HepG2 (cell line): ENCODE results near the gene RPL37A. TPM values are rescaled to one million over a fixed set of nuclear protein-coding genes. Genes with fewer than 3 reads are reported as not detected.
A peak's percentile ranks its signal among the peaks of the same experiment; 100 is the strongest.

Experiments
- ATF1 ChIP-seq: IDR thresholded peaks from 2 replicates; pipeline ENCODE4 v1.6.1; 2016; ENCODE audit warnings: mild to moderate bottlenecking, control low read depth
- ATM ChIP-seq: fragments of 450-650 bp; IDR thresholded peaks from 2 replicates; pipeline ENCODE4 v1.7.1; 2017; ENCODE audit warnings: mild to moderate bottlenecking, borderline replicate concordance
- DPF2 ChIP-seq: sonication (generic); formaldehyde crosslinking; IDR thresholded peaks from 2 replicates; pipeline ENCODE4 v1.4.0; 2020; ENCODE audit warnings: mild to moderate bottlenecking, low read depth, missing genetic modification reagents, borderline replicate concordance
- HNRNPK ChIP-seq: fragments of 200-400 bp; formaldehyde crosslinking; IDR thresholded peaks from 2 replicates; pipeline ENCODE4 v1.6.1; 2018; ENCODE audit warnings: low read length, low read depth, moderate library complexity, mild to moderate bottlenecking; ENCODE audit not compliant: poor library complexity, severe bottlenecking
- NCOR1 ChIP-seq: fragments of 200-600 bp; sonication (generic); IDR thresholded peaks from 2 replicates; pipeline ENCODE4 v1.7.0; 2017; ENCODE audit warnings: antibody characterized with exemption, low read length, borderline replicate concordance
- ONECUT2 ChIP-seq: sonication (generic); formaldehyde crosslinking; IDR thresholded peaks from 2 replicates; pipeline ENCODE4 v1.4.0; 2020; ENCODE audit warnings: missing genetic modification reagents
- PAXIP1 ChIP-seq: sonication (generic); formaldehyde crosslinking; conservative IDR thresholded peaks from 2 replicates; pipeline ENCODE4 v1.4.0; 2020; ENCODE audit warnings: mild to moderate bottlenecking, missing genetic modification reagents, moderate library complexity
- PPARG ChIP-seq: conservative IDR thresholded peaks from 2 replicates; pipeline ENCODE4 v1.6.1; 2016; ENCODE audit warnings: missing biosample characterization, missing genetic modification reagents
- RBM39 ChIP-seq: fragments of 200-400 bp; formaldehyde crosslinking; IDR thresholded peaks from one replicate; pipeline ENCODE4 v1.6.1; 2018; ENCODE audit warnings: antibody characterized with exemption, mild to moderate bottlenecking, low read depth, low read length; ENCODE audit not compliant: poor library complexity, severe bottlenecking
- TEF ChIP-seq: sonication (generic); formaldehyde crosslinking; IDR thresholded peaks from 2 replicates; pipeline ENCODE4 v1.5.0; 2020; ENCODE audit warnings: missing genetic modification reagents
- ZMYM4 ChIP-seq: sonication (generic); formaldehyde crosslinking; IDR thresholded peaks from 2 replicates; pipeline ENCODE4 v1.8.1; 2023; ENCODE audit warnings: mild to moderate bottlenecking, missing genetic modification reagents
- ZNF12 ChIP-seq: sonication (generic); formaldehyde crosslinking; IDR thresholded peaks from 2 replicates; pipeline ENCODE4 v1.5.0; 2020; ENCODE audit warnings: missing genetic modification reagents
- ZNF350 ChIP-seq: sonication (generic); formaldehyde crosslinking; IDR thresholded peaks from 2 replicates; pipeline ENCODE4 v1.4.0; 2020; ENCODE audit warnings: mild to moderate bottlenecking, low read depth, missing genetic modification reagents, borderline replicate concordance
- ZNF44 ChIP-seq: sonication (generic); formaldehyde crosslinking; IDR thresholded peaks from 2 replicates; pipeline ENCODE4 v1.5.1; 2020; ENCODE audit warnings: mild to moderate bottlenecking, missing genetic modification reagents
- ZNF513 ChIP-seq: sonication (generic); formaldehyde crosslinking; conservative IDR thresholded peaks from 2 replicates; pipeline ENCODE4 v1.5.0; 2020; ENCODE audit warnings: missing genetic modification reagents
- ZSCAN20 ChIP-seq: sonication (generic); formaldehyde crosslinking; IDR thresholded peaks from 2 replicates; pipeline ENCODE4 v1.4.0; 2020; ENCODE audit warnings: missing genetic modification reagents, mild to moderate bottlenecking, borderline replicate concordance
- polyA plus RNA-seq, 8 experiments: library from polyadenylated mRNA; depleted of rRNA in 3 of 8; stranded (reverse) in 7 of 8; unstranded in 1 of 8; fragments of >200 nt; fragmentation: Illumina TruSeq in 4 of 8; extraction: Trizol in 4 of 8; gene quantifications; 2 replicates each; pipeline versions ENCODE4 v1.2.1 to v1.2.3, GENCODE V29; 2011 to 2016; ENCODE audit warnings: low read depth in 4 of 8, missing spikeins in 1 of 8, mixed read lengths in 1 of 8; ENCODE audit not compliant: insufficient read depth in 1 of 8
- total RNA-seq, 5 experiments: library from RNA; depleted of rRNA; stranded (reverse); fragments of >200 nt; fragmentation: Illumina TruSeq; extraction: Trizol; gene quantifications; 2 replicates each; pipeline ENCODE4 v1.2.3, GENCODE V29; 2016; ENCODE audit warnings: low read depth in 1 of 5
- TF ChIP-seq, protein P1 (sequence below): sonication (generic); formaldehyde crosslinking; IDR thresholded peaks from 2 replicates; pipeline ENCODE4 v1.8.1; 2023; ENCODE audit warnings: missing genetic modification reagents, inconsistent platforms, borderline replicate concordance

RPL37A gene
- total and polyA plus RNA-seq, 2 of the 13 experiments (the other 11 are each of a cell fraction or from before 2014, with no cell fraction given) = 6,902 to 7,910 TPM

DNA sequence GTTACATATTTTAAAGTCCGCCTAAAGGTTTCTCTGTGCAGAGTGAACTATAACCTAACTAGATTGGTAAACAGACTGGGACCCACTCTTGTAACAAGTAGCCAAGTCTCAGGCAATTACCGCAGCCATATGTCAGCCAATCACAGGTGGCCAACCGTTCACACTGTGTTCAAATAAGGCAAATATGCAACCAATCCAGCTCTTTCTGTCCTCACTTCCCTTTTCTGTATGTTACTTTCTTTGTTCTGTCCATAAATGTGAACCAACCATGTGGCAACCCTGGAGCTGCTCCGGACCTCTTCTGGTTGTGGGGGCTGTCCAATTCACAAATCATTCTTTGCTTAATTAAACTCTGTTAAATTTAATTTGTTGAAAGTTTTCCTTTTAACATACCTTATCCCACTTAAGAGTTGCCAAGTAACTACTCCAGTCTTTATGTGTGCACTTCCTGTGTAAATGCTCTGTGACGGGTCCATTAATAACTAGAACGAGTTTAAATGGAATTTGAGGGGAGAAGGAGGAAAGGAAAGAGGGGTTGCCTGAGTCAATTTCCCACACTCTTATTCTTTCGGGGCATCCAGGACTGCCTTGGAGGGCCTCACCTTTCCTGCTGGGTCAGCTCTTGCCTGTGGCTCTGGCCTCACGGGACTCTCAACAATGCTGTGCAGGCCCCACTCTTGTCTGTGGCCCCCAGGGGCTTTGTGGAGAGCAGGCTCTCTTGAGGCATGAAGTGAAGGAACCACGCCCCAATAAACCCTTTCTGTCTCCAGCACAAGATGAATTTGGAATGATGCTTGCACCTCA lies 6.6 kb upstream of the RPL37A start (continued):
- 0 out of 2 replicates have a peak, but pooled peaks have one; percentile 17 for TF ChIP-seq PAXIP1 (CRISPR knock-in tag)
- TF ChIP-seq, protein P1, sequence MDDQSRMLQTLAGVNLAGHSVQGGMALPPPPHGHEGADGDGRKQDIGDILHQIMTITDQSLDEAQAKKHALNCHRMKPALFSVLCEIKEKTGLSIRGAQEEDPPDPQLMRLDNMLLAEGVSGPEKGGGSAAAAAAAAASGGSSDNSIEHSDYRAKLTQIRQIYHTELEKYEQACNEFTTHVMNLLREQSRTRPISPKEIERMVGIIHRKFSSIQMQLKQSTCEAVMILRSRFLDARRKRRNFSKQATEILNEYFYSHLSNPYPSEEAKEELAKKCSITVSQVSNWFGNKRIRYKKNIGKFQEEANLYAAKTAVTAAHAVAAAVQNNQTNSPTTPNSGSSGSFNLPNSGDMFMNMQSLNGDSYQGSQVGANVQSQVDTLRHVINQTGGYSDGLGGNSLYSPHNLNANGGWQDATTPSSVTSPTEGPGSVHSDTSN (CRISPR knock-in tag) = no peak
- no peak for TF ChIP-seq DPF2 (CRISPR knock-in tag)
- no peak for TF ChIP-seq ZNF513 (CRISPR knock-in tag)
- TF ChIP-seq ZNF44 = 0 out of 2 replicates have a peak, but pooled peaks have one; percentile 56
- no peak for TF ChIP-seq NCOR1
- TF ChIP-seq ATF1 = 0 out of 2 replicates have a peak, but pooled peaks have one; percentile 19
- no peak for TF ChIP-seq ONECUT2 (CRISPR knock-in tag)
- no peak for TF ChIP-seq TEF (CRISPR knock-in tag)
- no peak for TF ChIP-seq ZNF12 (CRISPR knock-in tag)
- TF ChIP-seq ZNF350 = no peak
- TF ChIP-seq ZSCAN20 (CRISPR knock-in tag) = no peak
- TF ChIP-seq RBM39 = no peak
- TF ChIP-seq ATM = no peak
- TF ChIP-seq PPARG (CRISPR knock-in tag) = peak; percentile 85
- peak; percentile 42 for TF ChIP-seq ZMYM4
- TF ChIP-seq HNRNPK = no peak
- TF ChIP-seq, all 625 proteins: peak for 9
